K562 (cell line): Measurements from ENCODE around the gene SVIP. TPM values are rescaled to one million over a fixed set of nuclear protein-coding genes. Genes with fewer than 3 reads are reported as not detected.

Experiments
- ATAC-seq: fragments of 200-7000 bp; cut with Tn5 transposase; 3 replicates; pipeline ENCODE4 v1.9.1; 2020; ENCODE audit warnings: moderate library complexity
- BruUV-seq: library from RNA; stranded (reverse); fragments of 400-500 nt; replicated peaks from 2 replicates; lab custom pipeline; 2021; lab: Mats Ljungman, UMichigan
- CTCF ChIA-PET: fragments of 300-600 bp; formaldehyde crosslinking; extraction: SDS; loops from one replicate; lab custom pipeline; 2021; ENCODE audit warnings: low intra/inter-chr PET ratio; lab: Yijun Ruan, JAX
- POLR2A ChIA-PET: fragments of 300-600, 350-650 bp; sonication (Branson Sonifier 250); formaldehyde crosslinking; extraction: SDS; loops from one replicate; lab custom pipeline; 2021; ENCODE audit warnings: antibody characterized with exemption, inconsistent platforms; lab: Yijun Ruan, JAX
- DNase-seq, 4 experiments: peaks; one replicate each; pipeline versions ENCODE4 v3.0.0 to v3.0.0-alpha.2; 2011 to 2018; ENCODE audit warnings: low spot score in 3 of 4, mixed read lengths in 3 of 4; ENCODE audit errors: extremely low read depth in 1 of 4
- FAIRE-seq: peaks from 2 replicates; lab custom pipeline; 2011; peaks lifted over from hg19 to GRCh38; lab: Jason Lieb, UNC
- H2AFZ ChIP-seq: 2 replicates; pipeline ENCODE4 v1.6.0; 2011; ENCODE audit warnings: low read depth, low read length, control low read depth, inconsistent platforms
- H3K27ac ChIP-seq: fragments of 200-600 bp; 3 replicates; pipeline ENCODE4 v1.8.0; 2011; ENCODE audit warnings: low read depth, mild to moderate bottlenecking, control low read depth, inconsistent platforms, low read length, moderate library complexity, mixed read lengths; ENCODE audit errors: extremely low read depth
- H3K27me3 ChIP-seq, 2 experiments: fragments of 300-600 bp in 1 of 2; 2 replicates in 1 of 2; 3 replicates in 1 of 2; pipeline versions ENCODE4 v1.6.0 to v1.8.0; 2011; ENCODE audit warnings: inconsistent platforms in 2 of 2, low read length in 2 of 2, mild to moderate bottlenecking in 1 of 2, mixed read lengths in 1 of 2, moderate library complexity in 1 of 2; ENCODE audit not compliant: control insufficient read depth in 2 of 2, insufficient read depth in 2 of 2
- H3K36me3 ChIP-seq: fragments of 300-600 bp; 3 replicates; pipeline ENCODE4 v1.8.0; 2011; ENCODE audit warnings: mild to moderate bottlenecking, low read length, inconsistent platforms; ENCODE audit not compliant: control insufficient read depth, insufficient read depth
- H3K4me1 ChIP-seq, 2 experiments: fragments of 200-600 bp in 1 of 2; replicated peaks in 1 of 2; 2 replicates in 1 of 2; 3 replicates in 1 of 2; pipeline versions ENCODE4 v1.5.1 to v1.8.0; 2011; ENCODE audit warnings: inconsistent platforms in 2 of 2, low read length in 2 of 2, mild to moderate bottlenecking in 1 of 2, mixed read lengths in 1 of 2, moderate library complexity in 1 of 2; ENCODE audit not compliant: control insufficient read depth in 2 of 2, insufficient read depth in 2 of 2
- H3K4me2 ChIP-seq: 2 replicates; pipeline ENCODE4 v1.6.1; 2011; ENCODE audit warnings: low read length, control low read depth, inconsistent platforms, mixed read lengths; ENCODE audit not compliant: insufficient read depth
- H3K4me3 ChIP-seq: fragments of 200-600 bp; sonication (generic), shearing (Covaris generic); 2 replicates; pipeline ENCODE4 v1.5.1; 2016; ENCODE audit warnings: control low read depth, inconsistent platforms
- H3K79me2 ChIP-seq: fragments of 200-600 bp; 3 replicates; pipeline ENCODE4 v1.8.0; 2011; ENCODE audit warnings: low read length, inconsistent platforms; ENCODE audit not compliant: control insufficient read depth, insufficient read depth
- H3K9ac ChIP-seq, 2 experiments: 2 replicates each; pipeline versions ENCODE4 v1.6.0 to v1.6.1; 2011; ENCODE audit warnings: low read depth in 2 of 2, low read length in 2 of 2, control low read depth in 1 of 2, inconsistent platforms in 1 of 2, mild to moderate bottlenecking in 1 of 2, mixed read lengths in 1 of 2; ENCODE audit not compliant: insufficient read depth in 1 of 2
- H3K9me1 ChIP-seq: one replicate; pipeline ENCODE4 v1.6.0; 2011; ENCODE audit warnings: inconsistent platforms, mild to moderate bottlenecking, low read length, moderate library complexity; ENCODE audit not compliant: control insufficient read depth, insufficient read depth
- H3K9me3 ChIP-seq: replicated peaks from 2 replicates; pipeline ENCODE4 v1.5.1; 2011; ENCODE audit warnings: low read depth, low read length, inconsistent platforms; ENCODE audit not compliant: control insufficient read depth, insufficient read depth
- H4K20me1 ChIP-seq: replicated peaks from 2 replicates; pipeline ENCODE4 v1.6.1; 2011; ENCODE audit warnings: low read length, inconsistent platforms, mixed read lengths; ENCODE audit not compliant: control insufficient read depth, insufficient read depth
- ARID1B ChIP-seq: fragments of 450-650 bp; IDR thresholded peaks from 2 replicates; pipeline ENCODE4 v1.6.1; 2016; ENCODE audit warnings: antibody characterized with exemption, mild to moderate bottlenecking, inconsistent platforms
- ARNT ChIP-seq, 2 experiments: fragments of 450-650 bp; IDR thresholded peaks; 2 replicates each; pipeline ENCODE4 v1.6.1; 2016; ENCODE audit warnings: mild to moderate bottlenecking in 1 of 2
- ATF1 ChIP-seq, 2 experiments: fragments of 450-650 bp in 1 of 2; IDR thresholded peaks; 2 replicates each; pipeline ENCODE4 v1.6.1; 2016; ENCODE audit warnings: missing compliant biosample characterization in 1 of 2, missing genetic modification characterization in 1 of 2
- BDP1 ChIP-seq: IDR thresholded peaks from 3 replicates; pipeline ENCODE4 v1.6.1; 2011; ENCODE audit not compliant: insufficient read length, insufficient read depth
- BRD4 ChIP-seq: fragments of 200-600 bp; sonication (generic); IDR thresholded peaks from 2 replicates; pipeline ENCODE4 v1.6.1; 2017; ENCODE audit warnings: inconsistent platforms
- CBFB ChIP-seq: sonication (generic); formaldehyde crosslinking; IDR thresholded peaks from 2 replicates; pipeline ENCODE4 v1.4.0; 2020; ENCODE audit warnings: mild to moderate bottlenecking, missing genetic modification reagents
- CEBPB ChIP-seq: fragments of 450-650 bp; IDR thresholded peaks from 2 replicates; pipeline ENCODE4 v1.6.1; 2016; ENCODE audit warnings: missing genetic modification characterization, missing compliant biosample characterization
- CREM ChIP-seq: IDR thresholded peaks from 2 replicates; pipeline ENCODE4 v1.6.1; 2014; ENCODE audit warnings: antibody characterized with exemption, low read depth
- CTBP1 ChIP-seq: fragments of 450-650 bp; IDR thresholded peaks from 2 replicates; pipeline ENCODE4 v1.6.1; 2016; ENCODE audit warnings: borderline replicate concordance
- DPF2 ChIP-seq: fragments of 450-650 bp; IDR thresholded peaks from 2 replicates; pipeline ENCODE4 v1.6.1; 2016
- EP300 ChIP-seq: IDR thresholded peaks from 2 replicates; pipeline ENCODE4 v1.6.1; 2012; ENCODE audit warnings: low read length, improper control_type of control experiment
- KDM1A ChIP-seq, 2 experiments: fragments of 450-650 bp; IDR thresholded peaks; 2 replicates each; pipeline ENCODE4 v1.6.1; 2016; ENCODE audit warnings: mild to moderate bottlenecking in 2 of 2
- KDM2B ChIP-seq: fragments of 250-450 bp; sonication (Bioruptor Pico); IDR thresholded peaks from 2 replicates; pipeline ENCODE4 v1.8.0; 2021; ENCODE audit warnings: mild to moderate bottlenecking, moderate library complexity
- MAFF ChIP-seq: IDR thresholded peaks from 2 replicates; pipeline ENCODE4 v1.6.1; 2012; ENCODE audit warnings: low read length, improper control_type of control experiment
- MAFG ChIP-seq: fragments of 450-650 bp; conservative IDR thresholded peaks from 2 replicates; pipeline ENCODE4 v1.6.1; 2016; ENCODE audit warnings: missing genetic modification characterization, missing compliant biosample characterization
- POLR2AphosphoS5 ChIP-seq: IDR thresholded peaks from 2 replicates; pipeline ENCODE4 v1.6.1; 2011; ENCODE audit warnings: mild to moderate bottlenecking, low read depth, low read length, moderate library complexity; ENCODE audit not compliant: control insufficient read depth, insufficient read depth
- RCOR1 ChIP-seq, 2 experiments: IDR thresholded peaks; 2 replicates each; pipeline ENCODE4 v1.6.1; 2012; ENCODE audit warnings: low read depth in 2 of 2, low read length in 2 of 2, borderline replicate concordance in 1 of 2, improper control_type of control experiment in 1 of 2
- SMARCE1 ChIP-seq: fragments of 450-650 bp; IDR thresholded peaks from 2 replicates; pipeline ENCODE4 v1.7.1; 2016; ENCODE audit warnings: mild to moderate bottlenecking
- TAL1 ChIP-seq: fragments of 450-650 bp; IDR thresholded peaks from 2 replicates; pipeline ENCODE4 v1.6.1; 2016; ENCODE audit warnings: mild to moderate bottlenecking
- TRIM24 ChIP-seq, 2 experiments: fragments of 450-650 bp; IDR thresholded peaks; 2 replicates each; pipeline ENCODE4 v1.6.1; 2016
- XRCC5 ChIP-seq: fragments of 200-400 bp; formaldehyde crosslinking; IDR thresholded peaks from 2 replicates; pipeline ENCODE4 v1.6.1; 2017; ENCODE audit warnings: low read depth, mild to moderate bottlenecking, low read length
- WGBS: fragments of 100-300 bp; shearing (Covaris generic); methylation state at CpG from one replicate; pipeline ENCODE4 v1.1.6; 2016; ENCODE audit warnings: low coverage, mixed read lengths; ENCODE audit not compliant: insufficient coverage; ENCODE audit errors: missing lambda C conversion rate; 5-methylcytosine and 5-hydroxymethylcytosine counted together
- in situ Hi-C: fragments of 300-500 bp; cut with MboI; formaldehyde crosslinking; loops from 4 replicates; pipeline ENCODE4 v1.15.0; 2018; ENCODE audit warnings: inconsistent platforms, mixed read lengths
- intact Hi-C: fragments of 100-400 bp; cut with micrococcal nuclease; formaldehyde crosslinking; loops from 2 replicates; pipeline ENCODE4 v1.14.2; 2022
- polyA plus RNA-seq, 8 experiments: library from polyadenylated mRNA; depleted of rRNA in 4 of 8; stranded (reverse) in 5 of 8; unstranded in 3 of 8; fragments of >200 nt; fragmentation: Nextera tagmentation in 2 of 8; fragmentation: Illumina TruSeq in 1 of 8; extraction: Ambion mirVana in 2 of 8; extraction: Trizol in 1 of 8; gene quantifications; 2 replicates each; pipeline versions ENCODE4 v1.2.1 to v1.2.3, GENCODE V29; 2011 to 2014; ENCODE audit warnings: inconsistent platforms in 1 of 8, missing spikeins in 1 of 8
- total RNA-seq, 7 experiments: library from RNA; depleted of rRNA in 6 of 7; stranded (reverse); fragments of >200 nt in 6 of 7; fragmentation: Illumina TruSeq in 2 of 7; extraction: Trizol in 2 of 7; gene quantifications; 2 replicates each; pipeline versions ENCODE4 v1.2.1 to v1.2.3, GENCODE V29; 2011 to 2021; ENCODE audit warnings: low replicate concordance in 1 of 7
- TF ChIP-seq, protein P1 (sequence below): fragments of 250-450 bp; sonication (Bioruptor Pico); IDR thresholded peaks from 2 replicates; pipeline ENCODE4 v1.8.0; 2021; ENCODE audit warnings: moderate library complexity, mild to moderate bottlenecking, inconsistent platforms
- TF ChIP-seq, protein P2 (sequence below), 2 experiments: IDR thresholded peaks in 1 of 2; conservative IDR thresholded peaks in 1 of 2; 2 replicates each; pipeline ENCODE4 v1.6.1; 2016; ENCODE audit warnings: low read depth in 2 of 2, mild to moderate bottlenecking in 1 of 2, missing compliant biosample characterization in 1 of 2, missing genetic modification characterization in 1 of 2, moderate library complexity in 1 of 2

SVIP gene
- total and polyA plus RNA-seq, 9 of the 15 experiments (the other 6 are each of a cell fraction or from before 2014, with no cell fraction given) = 17.9 to 62.5 (median 47.5) TPM

DNA sequence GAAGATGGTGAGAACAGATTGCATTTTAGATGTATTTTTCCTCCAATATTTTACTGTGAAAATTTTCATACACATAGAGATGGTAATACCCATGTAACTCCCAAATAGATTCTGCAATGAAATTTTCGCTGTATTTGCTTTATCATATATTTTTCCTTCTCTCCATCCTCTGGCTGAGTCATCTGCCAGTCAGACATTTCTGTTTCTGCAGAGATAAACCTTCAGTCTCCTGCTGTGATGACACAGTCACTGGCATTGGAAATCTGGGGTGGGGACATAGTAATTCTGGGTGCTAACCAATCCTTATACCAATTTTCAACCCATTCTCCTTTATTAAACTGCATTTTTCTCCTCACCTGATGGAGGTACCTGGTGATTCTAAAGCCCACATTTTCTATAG is 33.7 kb downstream of the SVIP start:
- Histone ChIP-seq H3K27me3 (no peaks in the 10 kb centered on the region), H3K36me3 (no peaks in the 10 kb centered on the region), H4K20me1 (no peaks in the 10 kb centered on the region), H3K9me3 (no peaks in the 10 kb centered on the region), H3K4me3 (no peak overlapping the region), H3K79me2 (no peaks in the 10 kb centered on the region), H3K4me1 (peaks cover 3 to 34% of the 10 kb centered on the region in 2 experiments; a peak in 3 of 5 replicates), H2AFZ (no peak overlapping the region), H3K9me1 (no peaks in the 10 kb centered on the region), H3K9ac (peak overlapping the region in 1 of 2 experiments; percentile 15; a peak in 1 of 4 replicates), H3K4me2 (peak overlapping the region; percentile 7; the same call in 1 of the 2 replicates), H3K27ac (peak overlapping the region; percentile 63; the same call in 1 of the 3 replicates)
- ChIA-PET POLR2A (interaction anchor here (0.7 to 0.9 kb wide), 2 partner anchors 8 to 161 kb away, joined by 3 read pairs; no protein-coding TSS in a partner anchor), CTCF (interaction anchor here (0.7 kb wide), 1 partner anchor 623 kb away, joined by 3 read pairs; no protein-coding TSS in a partner anchor)
- peak; percentile 78 for ATAC-seq
- BruUV-seq = no TSS peak
- DNase-seq = peak; percentile 39 to 75 (median 57)
- WGBS = 0% methylated on average over 1 of the region's 1 CpG
- in situ Hi-C loops = no loop called here
- intact Hi-C loops = no loop called here
- peak; percentile 11 for FAIRE-seq
- TF ChIP-seq CBFB (CRISPR knock-in tag) (no peak), RCOR1 (IDR thresholded peaks at IDR 0.05; ENCODE audit: borderline replicate concordance in 1 of 2, low read depth in 2 of 2, low read length in 2 of 2) (peak; percentile 25 to 71; a peak in 2 of 4 replicates), ATF1 (CRISPR knock-in tag; IDR thresholded peaks at IDR 0.05) (no peak), ATF1 (tag; IDR thresholded peaks at IDR 0.05) (peak; percentile 28; the same call in 1 of the 2 replicates), MAFG (tag) (peak; percentile 62; the same call in 1 of the 2 replicates), KDM1A (IDR thresholded peaks at IDR 0.05) (peak; percentile 29 to 64; a peak in 3 of 4 replicates), TAL1 (peak; percentile 71), KDM2B (CRISPR knock-in tag) (no peak), SMARCE1 (peak; percentile 88), CEBPB (tag) (peak; percentile 40), CREM (peak; percentile 45; the same call in 1 of the 2 replicates), XRCC5 (no peak), ARNT (IDR thresholded peaks at IDR 0.05) (0 out of 4 replicates have a peak, but pooled peaks of 1 of the 2 experiments have one; percentile 33), ARID1B (peak; percentile 92), EP300 (peak; percentile 71; the same call in 1 of the 2 replicates), BRD4 (no peak), TRIM24 (IDR thresholded peaks at IDR 0.05) (0 out of 4 replicates have a peak, but pooled peaks of 1 of the 2 experiments have one; percentile 20), MAFF (peak; percentile 54), DPF2 (peak; percentile 94), BDP1 (no peak), CTBP1 (peak; percentile 41; the same call in 1 of the 2 replicates), POLR2AphosphoS5 (peak; percentile 70)
- TF ChIP-seq, protein P1, sequence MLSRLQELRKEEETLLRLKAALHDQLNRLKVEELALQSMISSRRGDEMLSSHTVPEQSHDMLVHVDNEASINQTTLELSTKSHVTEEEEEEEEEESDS (CRISPR knock-in tag) = no peak
- TF ChIP-seq, protein P2, sequence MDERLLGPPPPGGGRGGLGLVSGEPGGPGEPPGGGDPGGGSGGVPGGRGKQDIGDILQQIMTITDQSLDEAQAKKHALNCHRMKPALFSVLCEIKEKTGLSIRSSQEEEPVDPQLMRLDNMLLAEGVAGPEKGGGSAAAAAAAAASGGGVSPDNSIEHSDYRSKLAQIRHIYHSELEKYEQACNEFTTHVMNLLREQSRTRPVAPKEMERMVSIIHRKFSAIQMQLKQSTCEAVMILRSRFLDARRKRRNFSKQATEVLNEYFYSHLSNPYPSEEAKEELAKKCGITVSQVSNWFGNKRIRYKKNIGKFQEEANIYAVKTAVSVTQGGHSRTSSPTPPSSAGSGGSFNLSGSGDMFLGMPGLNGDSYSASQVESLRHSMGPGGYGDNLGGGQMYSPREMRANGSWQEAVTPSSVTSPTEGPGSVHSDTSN (CRISPR knock-in tag; IDR thresholded peaks at IDR 0.05; ENCODE audit: low read depth) = no peak
- TF ChIP-seq, protein P2 (tag; conservative IDR thresholded peaks at IDR 0.05; ENCODE audit: low read depth) = peak; percentile 63; the same call in 1 of the 2 replicates
